ENCODE results near the gene PADI6.

Gene PADI6

GRCh38 chr1:17434601-17435000 is 62.6 kb downstream of the PADI6 start:
- no peak for TF ChIP-seq ESRRG (CRISPR knock-in tag; IDR thresholded peaks at IDR 0.05)
- TF ChIP-seq, protein P1, sequence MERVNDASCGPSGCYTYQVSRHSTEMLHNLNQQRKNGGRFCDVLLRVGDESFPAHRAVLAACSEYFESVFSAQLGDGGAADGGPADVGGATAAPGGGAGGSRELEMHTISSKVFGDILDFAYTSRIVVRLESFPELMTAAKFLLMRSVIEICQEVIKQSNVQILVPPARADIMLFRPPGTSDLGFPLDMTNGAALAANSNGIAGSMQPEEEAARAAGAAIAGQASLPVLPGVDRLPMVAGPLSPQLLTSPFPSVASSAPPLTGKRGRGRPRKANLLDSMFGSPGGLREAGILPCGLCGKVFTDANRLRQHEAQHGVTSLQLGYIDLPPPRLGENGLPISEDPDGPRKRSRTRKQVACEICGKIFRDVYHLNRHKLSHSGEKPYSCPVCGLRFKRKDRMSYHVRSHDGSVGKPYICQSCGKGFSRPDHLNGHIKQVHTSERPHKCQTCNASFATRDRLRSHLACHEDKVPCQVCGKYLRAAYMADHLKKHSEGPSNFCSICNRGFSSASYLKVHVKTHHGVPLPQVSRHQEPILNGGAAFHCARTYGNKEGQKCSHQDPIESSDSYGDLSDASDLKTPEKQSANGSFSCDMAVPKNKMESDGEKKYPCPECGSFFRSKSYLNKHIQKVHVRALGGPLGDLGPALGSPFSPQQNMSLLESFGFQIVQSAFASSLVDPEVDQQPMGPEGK (CRISPR knock-in tag; IDR thresholded peaks at IDR 0.05; ENCODE audit: borderline replicate concordance) = no peak
- TF ChIP-seq ZNF70 (CRISPR knock-in tag; IDR thresholded peaks at IDR 0.05) = no peak
- TF ChIP-seq OSR1 (CRISPR knock-in tag; IDR thresholded peaks at IDR 0.05) = no peak
- TF ChIP-seq ZFP3 (CRISPR knock-in tag; IDR thresholded peaks at IDR 0.05) = no peak
- no peak for TF ChIP-seq ISL1 (CRISPR knock-in tag; IDR thresholded peaks at IDR 0.05)
- ATAC-seq = no peak

- TF ChIP-seq ZNF565 (CRISPR knock-in tag; conservative IDR thresholded peaks at IDR 0.05; ENCODE audit: low read depth) (no peak), GLIS3 (CRISPR knock-in tag; IDR thresholded peaks at IDR 0.05) (no peak), BACH2 (CRISPR knock-in tag; IDR thresholded peaks at IDR 0.05; ENCODE audit: borderline replicate concordance) (no peak), ESRRG (CRISPR knock-in tag; IDR thresholded peaks at IDR 0.05) (no peak), CSDC2 (CRISPR knock-in tag; IDR thresholded peaks at IDR 0.05) (no peak), ZNF8 (CRISPR knock-in tag; IDR thresholded peaks at IDR 0.05) (no peak), ZFP30 (CRISPR knock-in tag; IDR thresholded peaks at IDR 0.05) (no peak), ISL1 (CRISPR knock-in tag; IDR thresholded peaks at IDR 0.05) (no peak)
- TF ChIP-seq, protein P2, sequence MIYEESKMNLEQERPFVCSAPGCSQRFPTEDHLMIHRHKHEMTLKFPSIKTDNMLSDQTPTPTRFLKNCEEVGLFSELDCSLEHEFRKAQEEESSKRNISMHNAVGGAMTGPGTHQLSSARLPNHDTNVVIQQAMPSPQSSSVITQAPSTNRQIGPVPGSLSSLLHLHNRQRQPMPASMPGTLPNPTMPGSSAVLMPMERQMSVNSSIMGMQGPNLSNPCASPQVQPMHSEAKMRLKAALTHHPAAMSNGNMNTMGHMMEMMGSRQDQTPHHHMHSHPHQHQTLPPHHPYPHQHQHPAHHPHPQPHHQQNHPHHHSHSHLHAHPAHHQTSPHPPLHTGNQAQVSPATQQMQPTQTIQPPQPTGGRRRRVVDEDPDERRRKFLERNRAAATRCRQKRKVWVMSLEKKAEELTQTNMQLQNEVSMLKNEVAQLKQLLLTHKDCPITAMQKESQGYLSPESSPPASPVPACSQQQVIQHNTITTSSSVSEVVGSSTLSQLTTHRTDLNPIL (CRISPR knock-in tag; IDR thresholded peaks at IDR 0.05; ENCODE audit: low read depth) = no peak
- ATAC-seq = no peak
Measured at GRCh38 chr1:17436380-17437174, 64.6 kb downstream of the PADI6 start.

- no peak for ATAC-seq
- TF ChIP-seq, protein P3, sequence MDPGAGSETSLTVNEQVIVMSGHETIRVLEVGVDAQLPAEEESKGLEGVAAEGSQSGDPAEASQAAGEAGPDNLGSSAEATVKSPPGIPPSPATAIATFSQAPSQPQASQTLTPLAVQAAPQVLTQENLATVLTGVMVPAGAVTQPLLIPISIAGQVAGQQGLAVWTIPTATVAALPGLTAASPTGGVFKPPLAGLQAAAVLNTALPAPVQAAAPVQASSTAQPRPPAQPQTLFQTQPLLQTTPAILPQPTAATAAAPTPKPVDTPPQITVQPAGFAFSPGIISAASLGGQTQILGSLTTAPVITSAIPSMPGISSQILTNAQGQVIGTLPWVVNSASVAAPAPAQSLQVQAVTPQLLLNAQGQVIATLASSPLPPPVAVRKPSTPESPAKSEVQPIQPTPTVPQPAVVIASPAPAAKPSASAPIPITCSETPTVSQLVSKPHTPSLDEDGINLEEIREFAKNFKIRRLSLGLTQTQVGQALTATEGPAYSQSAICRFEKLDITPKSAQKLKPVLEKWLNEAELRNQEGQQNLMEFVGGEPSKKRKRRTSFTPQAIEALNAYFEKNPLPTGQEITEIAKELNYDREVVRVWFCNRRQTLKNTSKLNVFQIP (CRISPR knock-in tag; IDR thresholded peaks at IDR 0.05; ENCODE audit: borderline replicate concordance, low read depth) = no peak
- TF ChIP-seq BACH2 (CRISPR knock-in tag; IDR thresholded peaks at IDR 0.05; ENCODE audit: borderline replicate concordance) (no peak), ZFP3 (CRISPR knock-in tag; IDR thresholded peaks at IDR 0.05) (no peak), SNAI2 (CRISPR knock-in tag; IDR thresholded peaks at IDR 0.05) (no peak), ISL1 (CRISPR knock-in tag; IDR thresholded peaks at IDR 0.05) (no peak), TCF4 (CRISPR knock-in tag; IDR thresholded peaks at IDR 0.05; ENCODE audit: borderline replicate concordance) (no peak)
- TF ChIP-seq, protein P1 (CRISPR knock-in tag; IDR thresholded peaks at IDR 0.05; ENCODE audit: borderline replicate concordance) = no peak
- TF ChIP-seq, protein P4, sequence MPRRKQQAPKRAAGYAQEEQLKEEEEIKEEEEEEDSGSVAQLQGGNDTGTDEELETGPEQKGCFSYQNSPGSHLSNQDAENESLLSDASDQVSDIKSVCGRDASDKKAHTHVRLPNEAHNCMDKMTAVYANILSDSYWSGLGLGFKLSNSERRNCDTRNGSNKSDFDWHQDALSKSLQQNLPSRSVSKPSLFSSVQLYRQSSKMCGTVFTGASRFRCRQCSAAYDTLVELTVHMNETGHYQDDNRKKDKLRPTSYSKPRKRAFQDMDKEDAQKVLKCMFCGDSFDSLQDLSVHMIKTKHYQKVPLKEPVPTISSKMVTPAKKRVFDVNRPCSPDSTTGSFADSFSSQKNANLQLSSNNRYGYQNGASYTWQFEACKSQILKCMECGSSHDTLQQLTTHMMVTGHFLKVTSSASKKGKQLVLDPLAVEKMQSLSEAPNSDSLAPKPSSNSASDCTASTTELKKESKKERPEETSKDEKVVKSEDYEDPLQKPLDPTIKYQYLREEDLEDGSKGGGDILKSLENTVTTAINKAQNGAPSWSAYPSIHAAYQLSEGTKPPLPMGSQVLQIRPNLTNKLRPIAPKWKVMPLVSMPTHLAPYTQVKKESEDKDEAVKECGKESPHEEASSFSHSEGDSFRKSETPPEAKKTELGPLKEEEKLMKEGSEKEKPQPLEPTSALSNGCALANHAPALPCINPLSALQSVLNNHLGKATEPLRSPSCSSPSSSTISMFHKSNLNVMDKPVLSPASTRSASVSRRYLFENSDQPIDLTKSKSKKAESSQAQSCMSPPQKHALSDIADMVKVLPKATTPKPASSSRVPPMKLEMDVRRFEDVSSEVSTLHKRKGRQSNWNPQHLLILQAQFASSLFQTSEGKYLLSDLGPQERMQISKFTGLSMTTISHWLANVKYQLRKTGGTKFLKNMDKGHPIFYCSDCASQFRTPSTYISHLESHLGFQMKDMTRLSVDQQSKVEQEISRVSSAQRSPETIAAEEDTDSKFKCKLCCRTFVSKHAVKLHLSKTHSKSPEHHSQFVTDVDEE (CRISPR knock-in tag; IDR thresholded peaks at IDR 0.05) = no peak
Measured at GRCh38 chr1:17437260-17437579, 65.2 kb downstream of the PADI6 start.

Data from SK-N-SH treated with all-trans-retinoic acid at 6 μM for 48 hours (cell line).